Endothelial cell of umbilical vein (primary cell): ENCODE data around the gene CNOT6. TPM values are rescaled to one million over a fixed set of nuclear protein-coding genes. Genes with fewer than 3 reads are reported as not detected.

Source experiments
- BruUV-seq: library from RNA; stranded (reverse); fragments of 400-500 nt; replicated peaks from 2 replicates; lab custom pipeline; 2021; lab: Mats Ljungman, UMichigan
- CTCF ChIA-PET: fragments of 300-600, 350-600 bp; sonication (Branson Sonifier 250); formaldehyde crosslinking; loops from one replicate; lab custom pipeline; 2021; ENCODE audit warnings: antibody characterized with exemption, inconsistent platforms; lab: Charles Lee
- POLR2A ChIA-PET: fragments of 300-600, 350-600 bp; sonication (Branson Sonifier 250); formaldehyde crosslinking; loops from one replicate; lab custom pipeline; 2021; ENCODE audit warnings: antibody characterized with exemption, inconsistent platforms; lab: Charles Lee
- DNase-seq: peaks from one replicate; pipeline ENCODE4 v3.0.0-alpha.2; 2011; ENCODE audit warnings: low read depth, low spot score
- FAIRE-seq: peaks from 2 replicates; lab custom pipeline; 2011; peaks lifted over from hg19 to GRCh38; lab: Jason Lieb, UNC
- H2AFZ ChIP-seq: 2 replicates; pipeline ENCODE4 v1.6.0; 2012; ENCODE audit warnings: low read depth, low read length, control low read depth, inconsistent platforms
- H3K27ac ChIP-seq: 2 replicates; pipeline ENCODE4 v1.5.1; 2011; ENCODE audit warnings: low read depth, mild to moderate bottlenecking, control low read depth, low read length, moderate library complexity; ENCODE audit not compliant: insufficient read depth
- H3K27me3 ChIP-seq, 2 experiments: 2 replicates each; pipeline versions ENCODE4 v1.6.0 to v1.6.1; 2011; ENCODE audit warnings: low read length in 2 of 2, mixed read lengths in 1 of 2; ENCODE audit not compliant: control insufficient read depth in 2 of 2, insufficient read depth in 2 of 2
- H3K36me3 ChIP-seq, 2 experiments: 2 replicates in 1 of 2; 3 replicates in 1 of 2; pipeline ENCODE4 v1.5.1; 2011; ENCODE audit warnings: low read length in 2 of 2, mild to moderate bottlenecking in 1 of 2, moderate library complexity in 1 of 2; ENCODE audit not compliant: control insufficient read depth in 2 of 2, insufficient read depth in 2 of 2; ENCODE audit errors: extremely low read depth in 1 of 2
- H3K4me1 ChIP-seq: 3 replicates; pipeline ENCODE4 v1.5.1; 2011; ENCODE audit warnings: mild to moderate bottlenecking, low read length; ENCODE audit not compliant: control insufficient read depth, insufficient read depth; ENCODE audit errors: extremely low read depth
- H3K4me2 ChIP-seq: 2 replicates; pipeline ENCODE4 v1.6.1; 2011; ENCODE audit warnings: low read length, control low read depth, mixed read lengths; ENCODE audit not compliant: insufficient read depth
- H3K4me3 ChIP-seq, 3 experiments: fragments of 200-600 bp in 1 of 3; sonication (generic), shearing (Covaris generic) in 1 of 3; replicated peaks in 1 of 3; 2 replicates each; pipeline ENCODE4 v1.5.1; 2011 to 2016; ENCODE audit warnings: control low read depth in 3 of 3, low read length in 3 of 3, mild to moderate bottlenecking in 2 of 3, inconsistent platforms in 1 of 3, low read depth in 1 of 3, moderate library complexity in 1 of 3; ENCODE audit not compliant: insufficient read depth in 1 of 3
- H3K79me2 ChIP-seq: 2 replicates; pipeline ENCODE4 v1.6.0; 2012; ENCODE audit warnings: low read length, inconsistent platforms; ENCODE audit not compliant: control insufficient read depth, insufficient read depth
- H3K9ac ChIP-seq: replicated peaks from 2 replicates; pipeline ENCODE3; 2011; ENCODE audit warnings: low read length, control low read depth; ENCODE audit not compliant: insufficient read depth; ENCODE audit errors: extremely low read depth
- H3K9me1 ChIP-seq: replicated peaks from 3 replicates; pipeline ENCODE4 v1.6.0; 2011; ENCODE audit warnings: mild to moderate bottlenecking, low read length; ENCODE audit not compliant: control insufficient read depth, insufficient read depth; ENCODE audit errors: extremely low read depth
- H3K9me3 ChIP-seq: replicated peaks from 2 replicates; pipeline ENCODE4 v1.5.1; 2012; ENCODE audit warnings: low read length, inconsistent platforms; ENCODE audit not compliant: control insufficient read depth, insufficient read depth
- H4K20me1 ChIP-seq: replicated peaks from 2 replicates; pipeline ENCODE3; 2011; ENCODE audit warnings: mild to moderate bottlenecking, low read length; ENCODE audit not compliant: control insufficient read depth, insufficient read depth; ENCODE audit errors: extremely low read depth
- EZH2 ChIP-seq: IDR thresholded peaks from 2 replicates; pipeline ENCODE4 v1.6.1; 2012; ENCODE audit warnings: borderline replicate concordance, low read depth, mild to moderate bottlenecking, moderate library complexity, low read length, inconsistent platforms; ENCODE audit not compliant: severe bottlenecking
- FOS ChIP-seq: IDR thresholded peaks from 2 replicates; pipeline ENCODE4 v1.6.1; 2011; ENCODE audit warnings: mild to moderate bottlenecking, low read length, moderate library complexity, borderline replicate concordance; ENCODE audit not compliant: insufficient read depth
- GATA2 ChIP-seq: IDR thresholded peaks from 2 replicates; pipeline ENCODE4 v1.7.0; 2011; ENCODE audit warnings: low read depth, mild to moderate bottlenecking, moderate library complexity, mixed read lengths, low read length; ENCODE audit not compliant: insufficient read length, insufficient read depth
- JUN ChIP-seq: IDR thresholded peaks from 2 replicates; pipeline ENCODE4 v1.6.1; 2011; ENCODE audit warnings: borderline replicate concordance, low read depth; ENCODE audit not compliant: insufficient read length, insufficient read depth
- MYC ChIP-seq: IDR thresholded peaks from one replicate; pipeline ENCODE4 v1.6.1; 2011; ENCODE audit warnings: mild to moderate bottlenecking, low read depth, low read length
- POLR2A ChIP-seq: IDR thresholded peaks from 2 replicates; pipeline ENCODE4 v1.6.1; 2012; ENCODE audit warnings: low read depth, mild to moderate bottlenecking, control low read depth, low read length
- POLR2AphosphoS5 ChIP-seq: IDR thresholded peaks from 2 replicates; pipeline ENCODE4 v1.6.1; 2012; ENCODE audit warnings: low read depth, mild to moderate bottlenecking, control low read depth, low read length, moderate library complexity; ENCODE audit not compliant: insufficient read depth
- dilution Hi-C: fragments of 300-500 bp; cut with MboI; formaldehyde crosslinking; loops from one replicate; pipeline ENCODE4 v1.15.0; 2019; ENCODE audit warnings: low sequenced_read_pairs; ENCODE audit not compliant: extremely low pct_ligation_motif_present
- intact Hi-C: fragments of 100-400 bp; cut with micrococcal nuclease; formaldehyde crosslinking; loops from one replicate; pipeline ENCODE4 v1.10.0; 2022
- polyA plus RNA-seq, 4 experiments: library from polyadenylated mRNA; depleted of rRNA in 3 of 4; stranded (reverse) in 3 of 4; unstranded in 1 of 4; fragments of >200 nt; gene quantifications; 2 replicates each; pipeline versions ENCODE4 v1.2.1 to v1.2.3, GENCODE V29; 2011 to 2012; ENCODE audit warnings: missing spikeins in 1 of 4
- total RNA-seq: library from RNA; stranded (reverse); gene quantifications from 2 replicates; pipeline ENCODE4 v1.2.3, GENCODE V29; 2021
- TF ChIP-seq, protein P1 (sequence below): IDR thresholded peaks from 2 replicates; pipeline ENCODE4 v1.6.1; 2011; ENCODE audit not compliant: insufficient read depth, insufficient read length
- TF ChIP-seq, protein P2 (sequence below), 2 donors: IDR thresholded peaks; 1 replicate in 1 of 2; 2 replicates in 1 of 2; pipeline ENCODE4 v1.5.1; 2011; ENCODE audit warnings: low read length in 2 of 2, mild to moderate bottlenecking in 2 of 2, moderate library complexity in 2 of 2, control low read depth in 1 of 2, inconsistent platforms in 1 of 2, low read depth in 1 of 2; ENCODE audit not compliant: insufficient read depth in 1 of 2; ENCODE audit errors: extremely low read depth in 1 of 2

Gene CNOT6
- total and polyA plus RNA-seq, 2 donors (not counting 3 experiments of a cell fraction or from before 2014, with no cell fraction given): 9.2 to 33.8 TPM

DNA sequence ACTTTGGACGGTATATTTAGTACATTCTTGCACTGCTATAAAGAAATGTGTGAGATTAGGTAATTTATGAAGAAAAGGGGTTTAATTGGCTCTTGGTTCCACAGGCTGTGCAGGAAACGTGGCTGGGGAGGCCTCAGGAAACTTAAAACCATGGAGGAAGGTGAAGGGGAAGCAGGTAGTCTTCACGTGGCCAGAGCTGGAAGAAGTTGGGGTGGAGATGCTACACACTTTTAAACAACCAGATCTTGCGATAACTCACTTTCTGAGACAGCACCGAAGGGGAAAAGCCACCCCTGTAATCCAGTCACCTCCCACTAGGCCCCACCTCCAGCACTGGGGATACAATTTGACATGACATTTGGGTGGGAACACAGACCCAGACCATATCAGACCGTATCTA is 13.5 kb downstream of the CNOT6 start:
- Histone ChIP-seq H3K4me3 (no peak overlapping the region), H4K20me1 (peaks cover 2% of the 10 kb centered on the region), H3K9me1 (no peaks in the 10 kb centered on the region), H3K27me3 (no peaks in the 10 kb centered on the region), H3K9me3 (no peaks in the 10 kb centered on the region), H3K4me1 (no peaks in the 10 kb centered on the region), H3K27ac (no peak overlapping the region), H3K79me2 (peaks cover 79% of the 10 kb centered on the region), H2AFZ (no peak overlapping the region), H3K36me3 (no peaks in the 10 kb centered on the region), H3K9ac (no peak overlapping the region), H3K4me2 (no peak overlapping the region)
- FAIRE-seq (no peak), DNase-seq (no peak)
- dilution Hi-C loops (no loop called here), intact Hi-C loops (no loop called here)
- ChIA-PET CTCF (no interaction called here), POLR2A (no interaction called here)
- BruUV-seq: no TSS peak
- no peak for TF ChIP-seq JUN
- TF ChIP-seq GATA2: no peak
- TF ChIP-seq, protein P1, sequence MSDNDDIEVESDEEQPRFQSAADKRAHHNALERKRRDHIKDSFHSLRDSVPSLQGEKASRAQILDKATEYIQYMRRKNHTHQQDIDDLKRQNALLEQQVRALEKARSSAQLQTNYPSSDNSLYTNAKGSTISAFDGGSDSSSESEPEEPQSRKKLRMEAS: no peak
- TF ChIP-seq MYC: no peak
- TF ChIP-seq, protein P2, sequence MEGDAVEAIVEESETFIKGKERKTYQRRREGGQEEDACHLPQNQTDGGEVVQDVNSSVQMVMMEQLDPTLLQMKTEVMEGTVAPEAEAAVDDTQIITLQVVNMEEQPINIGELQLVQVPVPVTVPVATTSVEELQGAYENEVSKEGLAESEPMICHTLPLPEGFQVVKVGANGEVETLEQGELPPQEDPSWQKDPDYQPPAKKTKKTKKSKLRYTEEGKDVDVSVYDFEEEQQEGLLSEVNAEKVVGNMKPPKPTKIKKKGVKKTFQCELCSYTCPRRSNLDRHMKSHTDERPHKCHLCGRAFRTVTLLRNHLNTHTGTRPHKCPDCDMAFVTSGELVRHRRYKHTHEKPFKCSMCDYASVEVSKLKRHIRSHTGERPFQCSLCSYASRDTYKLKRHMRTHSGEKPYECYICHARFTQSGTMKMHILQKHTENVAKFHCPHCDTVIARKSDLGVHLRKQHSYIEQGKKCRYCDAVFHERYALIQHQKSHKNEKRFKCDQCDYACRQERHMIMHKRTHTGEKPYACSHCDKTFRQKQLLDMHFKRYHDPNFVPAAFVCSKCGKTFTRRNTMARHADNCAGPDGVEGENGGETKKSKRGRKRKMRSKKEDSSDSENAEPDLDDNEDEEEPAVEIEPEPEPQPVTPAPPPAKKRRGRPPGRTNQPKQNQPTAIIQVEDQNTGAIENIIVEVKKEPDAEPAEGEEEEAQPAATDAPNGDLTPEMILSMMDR (IDR thresholded peaks at IDR 0.05; ENCODE audit: extremely low read depth in 1 of 2, insufficient read depth in 1 of 2, low read depth in 1 of 2, low read length in 2 of 2): no peak
- TF ChIP-seq POLR2A: no peak
- no peak for TF ChIP-seq FOS
- no peak for TF ChIP-seq POLR2AphosphoS5
- no peak for TF ChIP-seq EZH2
